GM19193 (cell line): Measurements from ENCODE around the gene NKX2-4.

Experiments
- POLR2A ChIP-seq: IDR thresholded peaks from 4 replicates; pipeline ENCODE4 v1.6.1; 2011; ENCODE audit not compliant: insufficient read depth, insufficient read length; ENCODE audit errors: extremely low read depth

NKX2-4 gene

DNA sequence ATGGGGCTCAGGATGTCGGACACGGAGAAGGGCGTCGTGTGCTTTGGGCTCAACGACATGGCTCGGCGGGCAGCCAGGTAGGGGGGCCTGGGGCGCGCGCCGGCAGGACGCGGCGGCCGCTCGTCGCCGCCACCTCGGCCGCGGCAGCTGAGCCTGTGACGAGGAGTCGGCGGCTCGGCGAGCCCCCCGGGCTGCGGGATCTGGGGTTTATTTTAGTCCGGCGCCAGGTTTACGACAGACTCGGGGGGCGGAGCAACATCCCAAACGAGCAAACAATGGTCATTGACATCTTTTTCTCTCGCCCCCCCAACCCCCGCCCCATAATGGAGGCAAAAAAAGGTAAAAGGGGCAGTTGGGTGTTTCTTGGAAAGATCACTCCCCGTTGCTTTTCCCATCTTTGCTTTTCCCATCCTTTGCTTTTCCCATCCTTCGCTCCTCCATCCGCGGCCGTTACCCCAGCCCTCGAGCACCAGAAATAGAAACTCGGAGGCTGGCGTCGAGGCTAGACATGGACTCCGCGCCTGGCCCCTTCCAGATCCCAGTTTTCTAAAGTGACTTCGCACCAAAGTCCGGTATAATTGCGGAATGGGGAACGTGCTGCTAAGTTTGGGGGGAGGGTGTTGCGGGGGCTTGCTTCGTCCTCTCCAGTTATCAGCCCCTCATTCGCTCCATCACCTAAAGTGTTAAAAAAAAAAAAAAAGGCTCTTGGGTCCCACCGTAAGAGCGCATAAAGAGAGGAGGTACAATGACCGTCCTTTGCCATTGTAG, at the start of gene NKX2-4:
Gene NKX2-4, minus strand, starts transcription at position 186 of the 768 bp plus-strand sequence. Its CDS starts 127 bp downstream, at position 59.
- TF ChIP-seq POLR2A, result no peak

- no peak for TF ChIP-seq POLR2A
Measured at GRCh38 chr20:21437816-21438215, 40.5 kb upstream of the NKX2-4 start.

- TF ChIP-seq POLR2A, result no peak
Measured at GRCh38 chr20:21437248-21437647, 39.9 kb upstream of the NKX2-4 start.

- TF ChIP-seq POLR2A, result no peak
Measured at GRCh38 chr20:21436205-21436604, 38.9 kb upstream of the NKX2-4 start.

GRCh38 chr20:21435576-21435975, 38.2 kb upstream of the NKX2-4 start:
- no peak for TF ChIP-seq POLR2A

DNA sequence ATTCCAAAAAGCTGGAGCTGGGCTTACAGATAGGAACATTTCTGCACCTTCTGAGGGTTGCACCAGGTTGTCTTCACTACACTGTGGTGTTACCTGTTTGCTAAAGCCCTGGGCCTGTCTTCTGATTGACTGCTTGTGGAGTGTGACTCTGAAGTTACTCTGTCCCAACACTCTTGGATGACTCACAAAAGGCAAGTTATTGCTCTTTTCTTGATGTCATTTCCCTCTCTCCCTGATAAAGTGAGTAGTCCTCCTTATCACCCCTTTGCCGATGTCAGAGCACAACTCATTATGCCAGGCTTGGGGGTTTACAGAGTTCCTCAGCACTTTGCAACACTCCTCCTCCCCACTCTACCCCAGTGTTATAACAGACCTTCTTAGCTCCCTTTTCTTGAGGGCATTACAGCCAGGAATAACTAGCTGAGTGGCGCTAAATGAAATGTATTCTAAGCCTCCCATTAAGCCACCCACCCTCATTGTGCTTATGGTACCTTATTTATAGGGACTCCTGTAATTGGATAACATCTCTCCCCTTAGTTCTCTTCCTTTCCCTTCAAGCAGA, 36.1 kb upstream of the NKX2-4 start:
- no peak for TF ChIP-seq POLR2A

DNA sequence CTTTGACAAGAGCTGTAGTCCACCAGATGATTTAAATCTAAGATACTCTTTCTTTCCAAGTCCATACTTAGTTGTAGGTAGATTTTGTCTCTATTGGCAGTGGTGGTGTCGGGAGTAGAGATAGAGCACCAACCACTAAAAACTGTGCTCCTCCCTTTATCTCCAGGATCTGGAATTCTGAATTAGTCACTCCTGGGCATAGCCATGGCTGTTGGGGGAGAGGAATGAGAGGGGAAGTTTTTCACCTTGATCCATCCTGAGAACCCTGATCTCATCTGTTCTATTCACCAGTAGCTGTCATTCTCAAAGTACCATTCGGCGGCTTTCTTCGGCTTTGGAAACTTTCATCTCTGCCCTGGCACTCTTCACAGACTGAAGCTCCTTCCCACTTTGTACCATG, 35.6 kb upstream of the NKX2-4 start:
- no peak for TF ChIP-seq POLR2A

DNA sequence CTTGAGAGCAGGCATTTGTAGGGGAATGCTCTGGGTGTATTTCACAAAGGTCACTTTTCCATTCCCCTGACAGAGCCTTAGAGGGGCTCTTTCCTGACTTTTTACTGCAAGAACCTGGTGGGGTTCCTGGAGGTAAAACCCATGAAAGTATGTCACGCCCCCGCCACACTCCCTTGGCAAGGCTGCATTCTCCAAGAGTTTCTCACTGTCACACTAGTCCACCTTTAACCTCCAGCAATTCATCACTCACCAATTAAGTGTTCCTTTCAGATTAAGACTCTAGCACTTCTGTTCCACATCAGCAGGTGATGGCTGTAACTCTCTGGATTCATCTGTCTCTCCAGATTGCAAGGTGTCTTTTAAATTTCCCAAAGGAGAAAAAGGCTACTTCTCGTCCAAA, 32.7 kb upstream of the NKX2-4 start:
- no peak for TF ChIP-seq POLR2A

GRCh38 chr20:21424846-21425245, 27.5 kb upstream of the NKX2-4 start:
- TF ChIP-seq POLR2A, result no peak

- TF ChIP-seq POLR2A, result no peak
Measured at GRCh38 chr20:21421601-21422236, 24.4 kb upstream of the NKX2-4 start.

DNA sequence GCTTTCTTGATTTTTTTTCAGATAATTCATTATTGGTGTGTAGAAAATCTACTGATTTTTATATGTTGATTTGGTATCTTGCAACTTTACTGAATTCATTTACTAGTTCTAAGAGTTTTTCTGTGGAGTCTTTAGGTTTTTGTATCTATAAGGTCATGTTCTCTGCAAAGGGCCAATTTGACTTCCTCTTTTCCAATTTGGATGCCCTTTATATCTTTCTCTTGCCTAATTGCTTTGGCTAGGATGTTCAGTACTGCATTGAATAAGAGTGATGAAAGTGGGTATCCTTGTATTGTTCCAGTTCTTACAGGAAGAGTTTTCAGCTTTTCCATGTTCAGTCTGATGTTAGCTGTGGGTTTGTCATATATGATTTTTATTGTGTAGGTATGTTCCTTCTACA, 14.4 kb upstream of the NKX2-4 start:
- TF ChIP-seq POLR2A, result no peak

DNA sequence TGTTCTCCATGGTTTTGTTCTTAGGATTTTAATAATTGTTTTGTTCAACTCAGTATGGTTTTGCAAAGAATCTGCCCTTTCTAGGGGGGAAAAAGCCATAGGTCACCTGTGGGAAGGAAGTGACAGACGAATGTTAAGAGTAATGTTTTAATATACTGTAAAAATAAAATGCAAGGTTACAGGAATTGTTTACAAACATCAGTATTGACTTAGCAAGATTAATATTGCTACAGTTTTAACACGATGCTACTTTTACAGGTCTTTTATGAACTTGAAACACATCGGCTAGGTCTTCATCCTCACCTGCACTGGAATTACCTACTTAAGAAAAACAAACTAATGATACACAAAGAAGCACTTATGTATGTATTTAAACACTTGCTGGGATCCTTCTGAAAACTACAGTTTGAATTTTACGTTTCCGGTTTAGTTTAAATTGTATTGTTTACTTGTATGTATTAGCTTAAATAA, 1.7 kb upstream of the NKX2-4 start:
- TF ChIP-seq POLR2A, result no peak

- no peak for TF ChIP-seq POLR2A
Measured at GRCh38 chr20:21398109-21399004, 1.0 kb upstream of the NKX2-4 start.

- no peak for TF ChIP-seq POLR2A
Measured at GRCh38 chr20:21396599-21397340, 556 bp downstream of the NKX2-4 start.
